Gastroesophageal sphincter (tissue), 3 donors: ENCODE results near the gene MAN1C1.

Source experiments
- EP300 ChIP-seq: sonication (generic); formaldehyde crosslinking; IDR thresholded peaks from one replicate; pipeline ENCODE4 v1.6.1; 2017; ENCODE audit warnings: antibody characterized with exemption, mild to moderate bottlenecking
- POLR2A ChIP-seq, 2 donors: fragments of 450-650 bp; IDR thresholded peaks; one replicate each; pipeline ENCODE4 v1.6.1; 2017; ENCODE audit warnings: antibody characterized with exemption in 2 of 2, mild to moderate bottlenecking in 2 of 2, moderate library complexity in 1 of 2
- TF ChIP-seq, protein P1 (sequence below), 4 experiments: fragments of 200-600 bp in 2 of 4; fragments of 450-650 bp in 2 of 4; sonication (generic) in 1 of 4; IDR thresholded peaks; one replicate each; pipeline ENCODE4 v1.5.1; 2017 to 2019; ENCODE audit warnings: antibody characterized with exemption in 4 of 4, mild to moderate bottlenecking in 2 of 4, moderate library complexity in 2 of 4

DNA sequence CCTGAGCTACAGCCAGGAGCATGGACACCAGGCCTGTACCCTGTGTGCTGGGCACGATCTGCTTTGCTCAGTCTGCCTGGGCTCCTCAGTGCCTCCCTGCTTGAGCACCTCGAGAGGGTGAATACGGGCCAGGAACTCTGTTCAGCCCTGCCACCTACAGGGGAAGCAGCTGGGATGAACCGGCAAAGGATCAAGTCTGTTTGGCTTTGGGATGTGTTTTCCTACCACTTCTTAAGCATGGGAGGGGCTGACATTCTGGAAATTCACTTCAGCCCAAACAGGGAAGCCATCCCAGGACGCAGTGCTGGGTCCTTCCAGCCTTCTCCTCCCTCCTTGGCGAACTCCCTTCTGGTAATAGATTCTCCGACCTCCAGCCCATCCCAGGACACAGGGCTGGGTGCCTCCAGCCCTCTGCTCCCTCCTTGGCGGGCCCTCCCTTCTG is 127.6 kb downstream of the MAN1C1 start:
- TF ChIP-seq, protein P1, sequence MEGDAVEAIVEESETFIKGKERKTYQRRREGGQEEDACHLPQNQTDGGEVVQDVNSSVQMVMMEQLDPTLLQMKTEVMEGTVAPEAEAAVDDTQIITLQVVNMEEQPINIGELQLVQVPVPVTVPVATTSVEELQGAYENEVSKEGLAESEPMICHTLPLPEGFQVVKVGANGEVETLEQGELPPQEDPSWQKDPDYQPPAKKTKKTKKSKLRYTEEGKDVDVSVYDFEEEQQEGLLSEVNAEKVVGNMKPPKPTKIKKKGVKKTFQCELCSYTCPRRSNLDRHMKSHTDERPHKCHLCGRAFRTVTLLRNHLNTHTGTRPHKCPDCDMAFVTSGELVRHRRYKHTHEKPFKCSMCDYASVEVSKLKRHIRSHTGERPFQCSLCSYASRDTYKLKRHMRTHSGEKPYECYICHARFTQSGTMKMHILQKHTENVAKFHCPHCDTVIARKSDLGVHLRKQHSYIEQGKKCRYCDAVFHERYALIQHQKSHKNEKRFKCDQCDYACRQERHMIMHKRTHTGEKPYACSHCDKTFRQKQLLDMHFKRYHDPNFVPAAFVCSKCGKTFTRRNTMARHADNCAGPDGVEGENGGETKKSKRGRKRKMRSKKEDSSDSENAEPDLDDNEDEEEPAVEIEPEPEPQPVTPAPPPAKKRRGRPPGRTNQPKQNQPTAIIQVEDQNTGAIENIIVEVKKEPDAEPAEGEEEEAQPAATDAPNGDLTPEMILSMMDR (IDR thresholded peaks at IDR 0.05): peak in 3 of 4 experiments; percentile 71 to 72 (median 72)
- TF ChIP-seq EP300 (no peak), POLR2A (IDR thresholded peaks at IDR 0.05) (no peak)
